ENCODE data around the gene RSPH1.

GRCh38 chr21:42451941-42452340, 44.1 kb downstream of the RSPH1 start:
- TF ChIP-seq POLR2A (IDR thresholded peaks at IDR 0.05) (no peak), CTCF (IDR thresholded peaks at IDR 0.05) (no peak)
